A549 (cell line): Measurements from ENCODE around the gene UBXN2A.

ENCODE experiments used
- REST ChIP-seq: fragments of 200-600 bp; sonication (generic); IDR thresholded peaks from 2 replicates; pipeline ENCODE4 v1.6.1; 2016; ENCODE audit warnings: antibody characterized with exemption, mild to moderate bottlenecking, moderate library complexity
- RFX5 ChIP-seq: fragments of 450-650 bp; IDR thresholded peaks from 2 replicates; pipeline ENCODE4 v1.7.1; 2014; ENCODE audit warnings: antibody characterized with exemption, mild to moderate bottlenecking, moderate library complexity
- TF ChIP-seq, protein P1 (sequence below): fragments of >200 bp; sonication (Bioruptor Twin); formaldehyde crosslinking; IDR thresholded peaks from 3 replicates; pipeline ENCODE4 v1.5.1; 2016

GRCh38 chr2:23926750-23927571 is 13.3 kb upstream of the UBXN2A start, which contains the start of gene ATAD2B:
- TF ChIP-seq REST (peak; percentile 53; the same call in 1 of the 2 replicates), RFX5 (0 out of 2 replicates have a peak, but pooled peaks have one; percentile 25)
- TF ChIP-seq, protein P1, sequence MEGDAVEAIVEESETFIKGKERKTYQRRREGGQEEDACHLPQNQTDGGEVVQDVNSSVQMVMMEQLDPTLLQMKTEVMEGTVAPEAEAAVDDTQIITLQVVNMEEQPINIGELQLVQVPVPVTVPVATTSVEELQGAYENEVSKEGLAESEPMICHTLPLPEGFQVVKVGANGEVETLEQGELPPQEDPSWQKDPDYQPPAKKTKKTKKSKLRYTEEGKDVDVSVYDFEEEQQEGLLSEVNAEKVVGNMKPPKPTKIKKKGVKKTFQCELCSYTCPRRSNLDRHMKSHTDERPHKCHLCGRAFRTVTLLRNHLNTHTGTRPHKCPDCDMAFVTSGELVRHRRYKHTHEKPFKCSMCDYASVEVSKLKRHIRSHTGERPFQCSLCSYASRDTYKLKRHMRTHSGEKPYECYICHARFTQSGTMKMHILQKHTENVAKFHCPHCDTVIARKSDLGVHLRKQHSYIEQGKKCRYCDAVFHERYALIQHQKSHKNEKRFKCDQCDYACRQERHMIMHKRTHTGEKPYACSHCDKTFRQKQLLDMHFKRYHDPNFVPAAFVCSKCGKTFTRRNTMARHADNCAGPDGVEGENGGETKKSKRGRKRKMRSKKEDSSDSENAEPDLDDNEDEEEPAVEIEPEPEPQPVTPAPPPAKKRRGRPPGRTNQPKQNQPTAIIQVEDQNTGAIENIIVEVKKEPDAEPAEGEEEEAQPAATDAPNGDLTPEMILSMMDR: peak; percentile 96
